GM21360 (cell line): Measurements from ENCODE around the gene CMTR1.

Experiments used
- ATAC-seq: cut with Tn5 transposase; IDR thresholded peaks from one replicate; pipeline ENCODE4 v1.9.1; 2021; ENCODE audit warnings: mild to moderate bottlenecking, moderate library complexity; ENCODE audit not compliant: unreplicated experiment

Gene CMTR1

DNA sequence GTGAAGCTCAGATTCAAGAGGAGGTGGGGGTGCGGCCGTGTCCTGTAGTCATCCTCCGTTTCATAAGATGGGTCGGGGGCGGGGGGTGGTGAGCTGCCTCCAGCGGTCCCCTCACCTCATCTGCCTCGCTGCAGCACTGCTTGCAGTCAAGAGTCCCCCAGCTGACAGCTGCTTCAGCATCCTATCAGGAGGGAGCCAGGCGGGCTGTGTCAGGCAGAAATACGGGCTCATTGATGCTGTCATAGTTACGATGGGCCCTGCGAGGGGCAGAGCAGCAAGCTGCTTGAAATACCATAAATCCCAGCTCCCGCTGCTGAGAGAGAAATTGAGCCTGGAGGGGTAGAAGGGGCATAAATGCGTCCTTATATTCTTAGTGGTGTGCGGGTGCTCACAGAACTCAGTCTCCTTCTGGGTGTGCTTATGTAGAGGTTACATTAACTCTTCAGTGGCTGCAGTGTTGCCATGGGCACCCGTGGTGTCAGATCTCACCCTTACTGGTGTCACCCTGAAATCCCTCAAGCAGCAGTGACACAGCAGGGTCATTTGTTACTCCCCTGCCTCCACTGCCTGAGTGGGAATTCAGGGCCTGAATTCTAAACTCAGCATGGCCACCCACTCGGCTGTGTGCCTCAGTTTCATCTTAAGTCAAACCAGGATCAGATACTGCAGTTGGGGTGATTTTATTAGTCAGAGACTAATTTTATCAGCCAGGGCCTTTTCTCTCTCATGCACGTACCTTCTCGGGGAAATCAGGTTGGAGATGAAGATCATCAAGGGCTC, 44.8 kb downstream of the CMTR1 start:
- ATAC-seq = no peak

GRCh38 chr6:37478827-37479226, 45.8 kb downstream of the CMTR1 start:
- ATAC-seq = no peak

DNA sequence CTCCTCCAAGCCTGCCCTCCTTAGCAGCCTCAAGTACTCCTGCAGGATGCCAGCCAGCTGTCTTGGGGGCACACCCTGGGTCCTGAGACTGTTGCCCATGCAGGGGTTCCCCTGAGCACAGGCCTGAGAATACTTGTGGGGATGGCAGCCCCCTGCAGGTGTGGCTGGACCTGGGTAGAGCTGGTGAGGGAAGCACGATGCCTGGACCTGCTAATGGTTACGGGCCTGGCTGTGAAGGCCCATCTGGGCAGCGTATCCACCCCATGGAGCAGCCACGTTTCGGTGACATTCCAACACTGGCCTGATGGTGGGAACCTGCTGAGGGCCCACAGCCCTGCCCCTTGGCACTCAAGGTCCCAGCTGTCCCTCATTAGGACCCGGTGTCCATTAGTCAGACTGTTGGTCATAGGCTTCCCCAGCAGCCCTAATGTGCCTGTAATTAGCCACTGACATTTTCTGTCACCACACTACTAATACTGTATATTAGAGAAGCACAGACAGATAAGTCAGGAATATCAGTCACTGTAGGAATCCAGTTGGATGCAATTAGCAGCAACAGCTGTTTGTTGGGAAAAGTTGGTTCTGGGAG, 46.3 kb downstream of the CMTR1 start:
- ATAC-seq = no peak

- ATAC-seq = no peak
Measured at GRCh38 chr6:37480118-37480736, 47.2 kb downstream of the CMTR1 start.

DNA sequence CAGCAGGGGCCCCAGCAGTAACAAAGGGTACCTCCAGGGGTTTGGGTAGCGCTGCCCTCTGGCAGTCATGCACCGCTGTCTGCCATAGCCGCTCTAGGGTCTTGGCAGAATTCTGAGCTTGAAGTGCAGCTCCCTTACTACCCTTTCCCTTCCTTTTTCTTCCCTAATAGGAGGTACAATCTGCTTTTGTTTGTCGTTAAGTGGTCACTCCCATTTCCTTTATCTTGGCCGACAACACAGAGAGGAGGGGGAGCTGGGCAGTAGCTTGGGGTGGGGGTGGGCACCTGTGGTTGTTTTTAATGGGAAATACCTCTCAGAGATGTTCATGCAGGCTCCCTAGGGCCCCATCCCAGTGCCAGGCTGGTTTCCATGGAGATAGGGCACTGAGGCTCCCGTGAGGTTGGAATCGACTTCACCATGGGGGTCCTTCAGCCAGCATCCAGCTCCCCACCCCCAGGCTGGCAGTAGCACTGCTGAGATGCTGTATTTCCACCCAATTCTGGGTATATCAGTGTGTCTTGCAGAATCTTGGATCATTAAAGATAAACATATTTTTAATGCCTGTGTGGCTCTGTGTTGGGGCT, 48.0 kb downstream of the CMTR1 start:
- ATAC-seq = no peak

DNA sequence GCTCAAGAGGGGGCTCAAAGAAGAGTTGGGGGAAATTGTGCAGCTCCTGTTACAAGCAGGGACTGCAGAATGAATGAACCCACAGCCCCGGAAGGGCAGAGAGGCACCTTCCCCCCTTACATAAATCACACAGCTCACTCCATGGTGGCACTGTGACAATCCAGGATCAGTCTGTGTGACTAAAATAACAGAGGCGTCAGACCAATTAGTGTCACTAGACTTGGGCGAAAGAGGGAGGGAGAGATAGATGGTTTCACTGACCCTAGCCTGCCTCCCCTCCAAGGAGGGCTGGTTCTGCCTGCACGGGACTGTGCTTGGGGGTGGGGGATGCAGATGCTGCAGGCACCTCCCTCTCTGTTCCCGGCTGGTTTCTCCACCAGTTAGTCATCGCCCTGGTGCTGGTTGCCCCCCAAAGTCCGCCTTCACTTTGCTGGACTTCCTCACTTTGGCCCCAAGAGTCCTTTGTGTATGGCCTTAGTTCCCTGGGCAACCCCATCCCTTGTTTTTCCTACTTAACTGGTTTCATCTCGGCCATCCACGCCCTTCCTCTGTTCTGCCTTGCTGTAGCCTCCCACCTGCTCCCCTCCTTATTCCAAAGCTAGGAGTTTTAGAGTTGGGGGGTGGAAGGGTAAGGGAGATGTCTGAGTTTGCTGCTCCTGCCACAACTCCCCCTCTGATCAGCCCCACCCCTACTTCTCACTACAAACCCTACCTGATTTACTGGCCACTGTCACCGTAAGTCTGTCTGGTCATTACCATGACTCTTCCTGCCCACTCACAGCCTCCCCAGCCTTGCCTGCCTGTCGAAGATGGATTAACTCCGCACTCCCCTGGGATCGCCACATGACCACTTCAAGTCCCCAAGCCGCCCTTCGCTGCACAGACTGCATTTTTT, 48.9 kb downstream of the CMTR1 start:
- ATAC-seq = no peak

DNA sequence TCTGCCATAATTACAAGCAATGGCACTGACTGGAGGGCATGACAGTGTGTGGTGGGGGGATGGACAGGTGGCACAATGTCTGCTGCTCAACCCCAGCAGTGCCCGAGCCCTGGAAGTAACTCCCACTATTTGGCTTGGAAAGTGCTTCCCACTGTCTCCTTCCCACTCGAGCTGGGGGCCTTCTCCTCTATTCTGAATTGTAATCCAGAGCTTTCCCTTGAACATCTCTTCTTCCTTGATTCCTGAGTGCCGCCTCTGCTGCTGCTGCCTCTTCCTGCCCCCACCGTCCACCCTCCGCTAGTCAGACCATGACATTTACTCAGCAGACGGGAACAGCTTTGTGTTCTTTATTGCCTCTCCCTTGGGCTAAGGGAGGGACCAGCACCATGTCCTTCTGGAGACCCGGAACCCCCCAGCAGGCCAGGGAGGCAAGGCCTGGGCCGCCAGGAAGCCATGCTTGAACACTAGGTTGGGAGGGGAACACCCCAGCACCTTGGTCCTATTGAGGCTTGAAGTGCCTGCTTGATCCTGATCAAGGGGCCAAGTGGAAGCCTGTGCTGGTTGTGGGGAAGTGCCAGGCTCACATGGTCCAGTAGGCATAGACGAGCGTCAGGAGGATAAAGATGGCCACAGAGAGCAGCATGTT, 49.7 kb downstream of the CMTR1 start:
- ATAC-seq = no peak

GRCh38 chr6:37483252-37483901, 50.4 kb downstream of the CMTR1 start:
- ATAC-seq = no peak

- no peak for ATAC-seq
Measured at GRCh38 chr6:37483917-37484785, 51.1 kb downstream of the CMTR1 start.

- ATAC-seq = no peak
Measured at GRCh38 chr6:37484786-37485170, 51.8 kb downstream of the CMTR1 start.

- ATAC-seq = no peak
Measured at GRCh38 chr6:37485291-37485702, 52.3 kb downstream of the CMTR1 start.

DNA sequence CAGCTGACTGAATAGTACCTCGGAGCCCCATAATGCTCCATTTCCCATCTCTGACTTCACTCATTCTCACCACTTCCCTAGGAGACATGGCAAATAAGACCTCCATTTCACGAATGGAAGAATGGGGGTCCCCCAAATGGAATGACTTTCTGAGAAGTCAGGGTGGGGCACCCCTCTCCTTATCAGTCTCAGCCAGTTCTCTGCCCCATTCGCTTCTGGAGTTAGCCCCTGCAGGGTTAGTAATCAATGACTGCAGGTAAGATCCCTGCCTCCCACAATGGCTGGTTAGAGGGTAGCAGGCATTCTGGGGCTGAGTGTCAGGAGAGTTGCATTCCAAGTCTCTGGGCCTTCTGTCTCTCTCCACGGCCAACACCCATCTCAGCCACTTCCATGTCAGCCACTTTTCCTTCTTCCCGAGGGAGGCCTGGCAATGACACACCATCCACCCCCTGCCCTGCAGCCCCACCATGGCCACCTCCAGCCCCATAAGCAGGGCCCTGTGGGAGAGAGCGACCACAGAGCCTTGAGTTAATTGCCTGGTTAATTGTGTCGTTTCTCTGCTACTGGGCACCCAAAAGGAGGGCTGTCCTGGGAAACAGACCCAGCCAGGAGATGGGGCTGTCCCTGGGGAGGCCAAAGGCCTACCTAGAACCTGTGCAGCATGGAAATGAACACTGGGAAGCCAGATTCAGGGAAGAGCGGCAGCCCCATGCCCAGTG, 53.3 kb downstream of the CMTR1 start:
- no peak for ATAC-seq

GRCh38 chr6:37487591-37488380, 54.8 kb downstream of the CMTR1 start:
- ATAC-seq = no peak

GRCh38 chr6:37488476-37488875, 55.5 kb downstream of the CMTR1 start:
- ATAC-seq = no peak

DNA sequence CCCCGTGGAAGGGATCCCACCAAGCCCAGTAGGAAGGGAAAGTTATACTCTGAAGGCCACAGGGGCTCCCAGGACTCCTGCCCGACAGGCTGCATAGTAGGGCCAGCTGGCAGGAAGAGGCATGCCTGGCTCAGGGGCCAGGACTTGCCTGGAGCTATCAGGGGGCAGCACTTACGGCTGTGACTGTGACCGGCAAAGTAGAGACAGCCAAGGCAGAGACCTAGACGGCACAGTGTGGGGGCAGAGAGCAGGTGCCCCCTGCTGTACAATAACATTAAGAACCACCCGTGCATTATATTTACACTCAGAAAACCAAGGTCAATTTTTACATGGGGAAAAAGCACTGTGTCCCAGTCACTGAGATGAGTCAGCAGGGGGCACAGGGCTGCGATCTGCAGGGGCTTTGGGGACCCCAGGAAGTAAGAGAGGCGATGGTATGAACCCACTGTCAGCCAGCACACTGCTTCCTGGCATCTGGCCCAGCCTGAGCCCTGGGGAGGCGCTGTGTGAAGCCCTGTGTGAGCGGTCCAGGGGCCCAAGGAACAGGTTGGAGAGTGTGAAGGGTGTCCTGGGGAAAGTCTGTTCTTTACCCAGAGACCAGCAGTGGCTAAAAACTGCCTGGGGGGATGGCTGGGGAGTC, 56.8 kb downstream of the CMTR1 start:
- no peak for ATAC-seq

- no peak for ATAC-seq
Measured at GRCh38 chr6:37490536-37491170, 57.6 kb downstream of the CMTR1 start.
